ENCODE results near the gene LMX1B. TPM values are rescaled to one million over a fixed set of nuclear protein-coding genes. Genes with fewer than 3 reads are reported as not detected.
"Not testable (repeated sequence)": the region's sequence is repeated elsewhere in the genome, so short reads cannot be mapped to it uniquely, and the experiment has no call there.

Gene LMX1B
- total and polyA plus RNA-seq, 2 donors (not counting 1 experiment from before 2014, with no cell fraction given) = not detected

GRCh38 chr9:126650404-126651341 lies 36.9 kb downstream of the LMX1B start:
- no peak overlapping the region for H2AFZ ChIP-seq (ENCODE audit: low read length)
- H3K79me2 ChIP-seq (ENCODE audit: control insufficient read depth, insufficient read depth, low read length) = no peaks in the 10 kb centered on the region
- no peaks in the 10 kb centered on the region for H3K4me1 ChIP-seq (ENCODE audit: control insufficient read depth, extremely low read depth, insufficient read depth, low read length)
- no peak for DNase-seq (ENCODE audit: low read depth in 2 of 2)
- H3K4me3 ChIP-seq (replicated peaks in 1 of 4; ENCODE audit: control extremely low read depth in 1 of 4, insufficient read depth in 1 of 4, low read depth in 3 of 4, low read length in 4 of 4) = no peak overlapping the region
- no peak overlapping the region for H3K4me2 ChIP-seq (ENCODE audit: extremely low read depth, insufficient read depth, low read length)
- H3K9me3 ChIP-seq (ENCODE audit: control insufficient read depth, insufficient read depth, low read depth, low read length) = no peaks in the 10 kb centered on the region
- no peaks in the 10 kb centered on the region for H3K36me3 ChIP-seq (ENCODE audit: control insufficient read depth, insufficient read depth, low read length)
- H4K20me1 ChIP-seq (ENCODE audit: control insufficient read depth, extremely low read depth, insufficient read depth, low read length) = no peaks in the 10 kb centered on the region
- TF ChIP-seq CTCF (conservative IDR thresholded peaks at IDR 0.05 in 1 of 2, IDR thresholded peaks at IDR 0.05 in 1 of 2; ENCODE audit: low read depth in 1 of 2, low read length in 2 of 2) = no peak
- no peak for TF ChIP-seq EZH2 (IDR thresholded peaks at IDR 0.05; ENCODE audit: low read length, missing control alignments)
- peaks cover 31% of the 10 kb centered on the region for H3K27me3 ChIP-seq (ENCODE audit: control insufficient read depth, insufficient read depth, low read length)
- no peak overlapping the region for H3K27ac ChIP-seq (ENCODE audit: insufficient read depth, low read length)
- no peak overlapping the region for H3K9ac ChIP-seq (ENCODE audit: insufficient read depth, low read length)

DNA sequence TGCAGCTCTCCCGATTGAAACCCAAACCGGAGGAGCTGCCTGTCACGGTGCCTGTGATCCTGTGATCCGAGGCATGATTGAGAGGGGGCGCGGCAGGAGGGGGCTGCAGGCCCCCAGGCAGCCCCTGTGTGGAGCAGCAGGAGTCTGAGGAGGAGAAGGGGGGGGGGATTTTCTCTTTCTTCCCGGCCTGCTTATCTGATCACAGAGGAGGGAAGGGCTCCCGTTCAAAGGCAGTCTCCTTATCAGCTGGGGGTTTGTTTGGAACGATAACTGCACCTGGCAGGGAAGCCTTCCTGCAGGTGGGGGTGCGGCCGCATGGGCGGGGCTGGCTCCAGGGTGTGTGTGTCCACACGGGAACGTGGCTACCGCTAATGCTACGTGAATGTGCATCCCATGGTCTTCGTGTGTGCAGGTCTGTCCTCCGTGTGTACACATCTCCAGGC lies 38.4 kb downstream of the LMX1B start:
- no peaks in the 10 kb centered on the region for H3K9me3 ChIP-seq (ENCODE audit: control insufficient read depth, insufficient read depth, low read depth, low read length)
- no peaks in the 10 kb centered on the region for H4K20me1 ChIP-seq (ENCODE audit: control insufficient read depth, extremely low read depth, insufficient read depth, low read length)
- no peak overlapping the region for H3K4me3 ChIP-seq (replicated peaks in 1 of 4; ENCODE audit: control extremely low read depth in 1 of 4, insufficient read depth in 1 of 4, low read depth in 3 of 4, low read length in 4 of 4)
- peaks cover 29% of the 10 kb centered on the region for H3K27me3 ChIP-seq (ENCODE audit: control insufficient read depth, insufficient read depth, low read length)
- no peak overlapping the region for H3K27ac ChIP-seq (ENCODE audit: insufficient read depth, low read length)
- H3K4me2 ChIP-seq (ENCODE audit: extremely low read depth, insufficient read depth, low read length) = no peak overlapping the region
- TF ChIP-seq CTCF (conservative IDR thresholded peaks at IDR 0.05 in 1 of 2, IDR thresholded peaks at IDR 0.05 in 1 of 2; ENCODE audit: low read depth in 1 of 2, low read length in 2 of 2) = no peak
- TF ChIP-seq EZH2 (IDR thresholded peaks at IDR 0.05; ENCODE audit: low read length, missing control alignments) = peak; percentile 51
- H3K79me2 ChIP-seq (ENCODE audit: control insufficient read depth, insufficient read depth, low read length) = no peaks in the 10 kb centered on the region
- DNase-seq (ENCODE audit: low read depth in 2 of 2) = no peak
- no peak overlapping the region for H3K9ac ChIP-seq (ENCODE audit: insufficient read depth, low read length)
- H3K36me3 ChIP-seq (ENCODE audit: control insufficient read depth, insufficient read depth, low read length) = no peaks in the 10 kb centered on the region
- no peak overlapping the region for H2AFZ ChIP-seq (ENCODE audit: low read length)
- H3K4me1 ChIP-seq (ENCODE audit: control insufficient read depth, extremely low read depth, insufficient read depth, low read length) = no peaks in the 10 kb centered on the region

GRCh38 chr9:126654124-126654523 lies 40.4 kb downstream of the LMX1B start:
- no peak overlapping the region for H3K4me2 ChIP-seq (ENCODE audit: extremely low read depth, insufficient read depth, low read length)
- H3K4me3 ChIP-seq (replicated peaks in 1 of 4; ENCODE audit: control extremely low read depth in 1 of 4, insufficient read depth in 1 of 4, low read depth in 3 of 4, low read length in 4 of 4) = no peak overlapping the region
- no peaks in the 10 kb centered on the region for H3K9me3 ChIP-seq (ENCODE audit: control insufficient read depth, insufficient read depth, low read depth, low read length)
- TF ChIP-seq CTCF (conservative IDR thresholded peaks at IDR 0.05 in 1 of 2, IDR thresholded peaks at IDR 0.05 in 1 of 2; ENCODE audit: low read depth in 1 of 2, low read length in 2 of 2) (no peak), EZH2 (IDR thresholded peaks at IDR 0.05; ENCODE audit: low read length, missing control alignments) (no peak)
- H3K27ac ChIP-seq (ENCODE audit: insufficient read depth, low read length) = no peak overlapping the region
- H3K27me3 ChIP-seq (ENCODE audit: control insufficient read depth, insufficient read depth, low read length) = peaks cover 22% of the 10 kb centered on the region
- no peak overlapping the region for H3K9ac ChIP-seq (ENCODE audit: insufficient read depth, low read length)
- no peaks in the 10 kb centered on the region for H3K4me1 ChIP-seq (ENCODE audit: control insufficient read depth, extremely low read depth, insufficient read depth, low read length)
- H3K79me2 ChIP-seq (ENCODE audit: control insufficient read depth, insufficient read depth, low read length) = no peaks in the 10 kb centered on the region
- no peak overlapping the region for H2AFZ ChIP-seq (ENCODE audit: low read length)
- DNase-seq (ENCODE audit: low read depth in 2 of 2) = no peak
- no peaks in the 10 kb centered on the region for H3K36me3 ChIP-seq (ENCODE audit: control insufficient read depth, insufficient read depth, low read length)
- H4K20me1 ChIP-seq (ENCODE audit: control insufficient read depth, extremely low read depth, insufficient read depth, low read length) = no peaks in the 10 kb centered on the region

- H3K9ac ChIP-seq (ENCODE audit: insufficient read depth, low read length); H3K27me3 ChIP-seq (ENCODE audit: control insufficient read depth, insufficient read depth, low read length); H3K4me1 ChIP-seq (ENCODE audit: control insufficient read depth, extremely low read depth, insufficient read depth, low read length); H4K20me1 ChIP-seq (ENCODE audit: control insufficient read depth, extremely low read depth, insufficient read depth, low read length); H3K9me3 ChIP-seq (ENCODE audit: control insufficient read depth, insufficient read depth, low read depth, low read length); H3K27ac ChIP-seq (ENCODE audit: insufficient read depth, low read length); H3K79me2 ChIP-seq (ENCODE audit: control insufficient read depth, insufficient read depth, low read length); H3K36me3 ChIP-seq (ENCODE audit: control insufficient read depth, insufficient read depth, low read length); DNase-seq (ENCODE audit: low read depth in 2 of 2); H2AFZ ChIP-seq (ENCODE audit: low read length); H3K4me3 ChIP-seq (replicated peaks in 1 of 4; ENCODE audit: control extremely low read depth in 1 of 4, insufficient read depth in 1 of 4, low read depth in 3 of 4, low read length in 4 of 4); H3K4me2 ChIP-seq (ENCODE audit: extremely low read depth, insufficient read depth, low read length): not testable (repeated sequence)
Measured at GRCh38 chr9:126656214-126656613, 42.5 kb downstream of the LMX1B start.
